ENCODE results near the gene KCNC1. TPM values are rescaled to one million over a fixed set of nuclear protein-coding genes. Genes with fewer than 3 reads are reported as not detected.

KCNC1 gene
- total RNA-seq, 1 donor from 2014 or later: 0.21 TPM

DNA sequence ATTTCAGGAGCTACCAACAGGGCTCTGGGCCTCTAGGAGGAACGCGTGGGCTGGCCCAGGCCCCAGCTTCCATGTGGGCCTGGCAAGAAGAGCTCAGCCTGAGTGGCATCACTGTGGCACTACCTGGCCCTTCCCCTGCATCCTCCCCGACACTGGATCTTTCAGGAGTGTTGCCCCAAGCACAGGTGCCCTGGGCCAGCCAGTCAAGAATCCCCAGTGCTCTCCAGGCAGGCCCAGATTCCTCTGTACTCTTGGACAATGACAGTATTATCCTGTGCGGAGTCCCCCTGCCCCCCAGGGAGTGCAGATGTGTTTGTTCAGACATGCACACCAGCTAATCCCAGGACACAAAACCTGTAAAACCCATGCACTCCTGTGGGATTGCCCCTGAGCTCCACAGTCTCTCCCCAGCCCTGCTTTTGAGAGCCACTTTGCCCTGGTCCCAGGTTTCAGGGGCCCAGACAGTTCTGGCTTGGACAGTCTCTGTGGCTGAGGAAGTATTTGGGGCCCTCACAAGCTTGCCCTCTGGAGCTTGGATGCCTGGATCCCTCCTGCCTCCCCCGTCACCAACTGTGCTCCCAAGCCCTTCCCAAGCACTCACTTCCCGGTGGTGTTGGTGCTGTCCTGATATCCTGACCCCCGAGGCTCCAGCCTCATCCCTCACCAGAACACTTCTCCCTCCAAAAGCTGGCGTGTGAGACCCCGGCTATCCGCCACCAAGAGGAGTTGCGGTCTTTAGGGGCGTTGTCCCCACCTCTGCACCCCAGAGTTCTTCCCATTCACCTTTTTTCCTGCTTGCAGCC lies 39.9 kb downstream of the KCNC1 start:
- DNase-seq: peak; percentile 19

DNA sequence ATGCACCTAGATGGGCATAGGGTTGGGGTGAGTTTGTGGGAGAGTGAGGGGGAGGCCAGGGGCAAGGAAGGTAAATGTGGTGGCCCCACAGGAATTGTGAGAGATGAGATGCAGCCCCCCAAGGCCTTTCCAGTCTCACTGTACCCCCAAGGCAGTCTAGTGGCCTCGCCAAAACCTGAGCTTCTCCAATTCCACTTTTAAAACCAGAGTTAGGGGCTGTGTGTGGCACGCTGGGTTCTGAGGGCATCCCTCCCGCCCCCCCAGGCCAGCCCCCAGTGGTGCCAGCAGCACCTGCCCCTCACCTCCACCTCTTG lies 40.4 kb downstream of the KCNC1 start:
- DNase-seq: no peak

DNA sequence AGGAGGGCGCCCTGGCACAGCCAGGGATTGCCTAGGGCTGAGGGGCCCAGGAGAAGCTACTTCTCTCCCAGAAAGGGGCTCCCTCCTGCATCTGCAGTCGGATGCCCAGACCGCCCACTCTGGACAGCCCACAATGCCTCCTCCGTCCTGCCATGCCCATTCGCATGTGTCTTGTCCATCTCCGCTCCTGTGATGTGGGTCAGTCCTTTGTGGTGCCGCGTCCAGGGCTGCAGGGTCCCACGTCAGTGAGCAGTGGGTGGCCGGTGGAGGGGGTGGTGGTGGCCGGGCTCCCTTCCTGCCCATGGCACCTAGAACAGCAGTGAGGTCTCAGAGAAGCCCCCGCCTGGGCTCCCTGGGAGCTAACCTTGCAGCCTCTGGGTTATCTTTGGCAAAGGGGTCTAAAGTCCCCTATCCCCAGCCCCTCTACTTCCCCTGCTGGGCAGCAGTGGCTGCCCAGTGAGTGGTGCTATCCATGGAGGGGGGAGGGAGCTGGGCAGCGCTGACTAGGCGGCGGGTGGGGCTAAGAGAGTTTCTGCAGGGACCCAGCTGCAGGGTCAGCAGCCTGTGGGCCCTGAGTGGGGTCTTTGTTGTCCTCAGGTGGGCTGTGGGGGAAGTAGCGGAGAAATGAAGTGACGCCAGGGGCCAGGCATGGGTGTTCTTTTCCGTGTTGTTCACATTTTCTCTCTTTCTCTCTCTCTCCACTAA lies 41.1 kb downstream of the KCNC1 start:
- no peak for DNase-seq

DNA sequence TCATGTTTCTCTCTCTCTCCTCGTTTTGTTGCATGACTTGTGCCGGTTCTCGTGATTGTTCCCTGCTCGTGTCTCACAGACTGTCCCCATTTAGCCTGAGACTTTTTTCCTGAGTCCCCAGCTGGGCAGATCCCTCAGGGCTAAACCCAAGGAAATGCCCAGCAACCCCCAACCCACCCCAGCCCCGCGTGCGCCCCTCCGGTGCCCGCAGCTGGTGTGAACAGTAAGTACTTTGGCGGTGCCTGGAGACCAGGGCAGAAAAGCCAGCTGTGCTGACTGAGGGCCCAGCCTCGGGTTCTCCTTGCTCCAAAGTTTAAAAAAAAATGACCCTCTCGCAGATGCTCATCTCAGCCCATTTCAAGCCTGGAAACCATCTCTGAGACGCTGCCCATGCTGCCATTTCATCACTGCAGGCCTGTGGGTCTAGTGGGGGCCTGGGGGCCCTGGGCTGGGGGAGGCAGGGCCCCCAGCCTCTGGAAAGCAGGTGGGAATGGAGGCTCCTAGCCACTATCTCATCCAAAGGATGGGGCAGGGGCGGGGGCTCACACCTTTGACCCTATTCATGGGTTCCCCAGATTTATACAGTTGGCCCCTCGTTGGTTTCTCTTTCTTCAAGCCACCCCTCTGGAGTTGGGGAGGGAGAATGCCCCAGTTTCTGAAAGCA lies 41.8 kb downstream of the KCNC1 start:
- DNase-seq: no peak

DNA sequence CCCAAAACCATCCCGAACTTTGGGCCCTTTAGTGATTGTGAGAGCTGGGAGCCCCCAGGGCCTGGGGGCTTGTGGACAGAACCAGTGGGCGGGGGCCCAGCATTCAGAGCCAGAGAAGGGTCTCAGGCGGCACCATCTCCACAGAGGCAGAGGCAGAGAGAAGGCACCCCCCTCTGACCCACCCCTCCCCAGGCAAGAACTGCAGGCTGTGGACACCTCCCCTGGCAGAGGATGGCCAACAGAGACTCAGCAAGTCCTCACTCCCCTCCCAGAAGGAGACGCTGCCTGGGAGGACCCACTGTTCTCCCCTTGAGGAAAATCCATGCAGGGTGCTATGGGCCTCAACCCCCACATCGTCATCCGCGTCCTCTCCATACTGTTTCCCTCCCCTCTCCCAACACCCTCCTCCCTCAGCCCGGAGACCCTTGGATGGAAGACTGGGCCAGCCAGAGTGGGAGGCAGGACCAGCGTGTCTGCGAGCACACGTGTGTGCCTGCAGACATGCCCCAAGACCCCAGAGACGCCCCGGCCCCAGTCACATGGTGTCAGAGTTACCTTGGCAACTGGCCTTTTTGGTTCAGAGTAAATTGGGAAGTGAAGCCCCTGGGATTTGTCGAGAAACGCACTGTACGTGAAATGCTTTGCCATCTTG lies 42.6 kb downstream of the KCNC1 start:
- DNase-seq: no peak

DNA sequence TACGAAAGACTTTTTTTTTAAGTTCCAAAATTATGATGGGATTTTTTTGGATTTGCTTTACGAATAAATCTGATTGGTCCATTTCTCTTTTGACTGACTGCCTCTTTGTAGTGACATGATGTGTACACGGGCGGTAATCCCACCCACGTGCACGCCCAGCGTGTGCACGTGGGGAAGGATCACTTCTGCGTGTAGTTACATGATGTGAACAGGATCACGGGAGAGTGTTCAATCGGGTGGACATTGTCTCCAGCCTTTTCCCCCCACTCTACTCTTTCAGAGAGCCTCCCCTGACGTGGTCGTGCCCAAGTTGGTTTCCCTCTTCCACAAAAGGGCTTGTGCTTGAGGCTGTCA lies 43.1 kb downstream of the KCNC1 start:
- DNase-seq: no peak

DNA sequence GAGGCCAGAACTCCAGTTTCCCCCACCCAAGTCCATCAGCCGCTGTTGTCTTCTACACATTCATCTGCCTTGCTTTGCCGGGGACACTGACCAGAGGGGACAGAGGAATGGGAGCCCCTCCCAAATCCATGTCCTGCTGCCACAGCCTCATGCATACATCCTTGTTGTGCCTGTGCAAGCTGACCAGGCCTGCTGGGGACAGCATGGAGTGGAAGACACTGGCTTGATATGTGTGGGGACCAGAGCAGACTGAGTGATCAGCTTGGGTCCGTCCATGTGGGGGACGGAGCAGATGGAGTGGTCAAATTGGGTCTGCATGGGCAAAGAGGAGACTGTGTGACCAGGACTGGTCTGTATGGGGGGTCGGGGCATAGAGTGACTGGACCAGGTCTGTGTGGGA lies 43.8 kb downstream of the KCNC1 start:
- no peak for DNase-seq

DNA sequence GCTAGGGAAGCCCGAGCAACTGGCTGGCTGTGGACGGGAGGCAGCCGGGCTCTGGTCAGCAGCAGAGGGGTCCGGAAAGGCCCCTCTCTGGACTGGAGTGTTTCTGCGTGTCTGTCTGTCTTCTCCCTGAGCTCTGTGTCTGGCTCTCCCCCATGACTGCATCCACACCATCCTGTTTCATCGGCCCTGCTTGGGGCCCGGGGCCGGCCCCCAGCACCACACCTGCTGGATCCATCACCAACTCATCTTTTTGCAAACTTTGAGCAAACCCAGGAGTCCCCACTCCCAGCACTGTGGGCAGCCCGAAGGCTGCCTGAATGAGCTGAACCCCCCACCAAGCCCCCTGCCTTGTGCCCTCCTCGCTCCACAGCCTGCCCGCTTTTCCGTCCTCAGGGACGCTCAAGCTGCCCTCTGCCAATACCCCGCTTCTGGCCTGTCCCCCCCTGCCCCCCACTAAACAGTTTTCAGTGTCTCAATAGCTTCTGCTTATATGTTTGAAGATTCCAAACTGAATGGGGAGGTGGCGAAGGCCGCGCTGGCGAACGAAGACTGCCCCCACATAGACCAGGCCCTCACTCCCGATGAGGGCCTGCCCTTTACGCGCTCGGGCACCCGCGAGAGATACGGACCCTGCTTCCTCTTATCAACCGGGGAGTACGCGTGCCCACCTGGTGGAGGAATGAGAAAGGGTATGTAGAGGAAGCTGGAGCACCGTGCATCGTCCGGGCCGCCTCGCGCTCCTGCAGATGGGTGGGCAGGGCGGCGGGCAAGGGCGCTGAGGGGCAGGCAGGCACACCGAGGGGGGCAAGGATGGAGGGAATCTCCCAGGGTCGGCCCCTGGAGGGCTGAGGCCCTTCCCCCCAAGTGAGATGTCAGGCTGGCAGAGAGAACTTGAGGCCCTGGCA lies 44.6 kb downstream of the KCNC1 start:
- DNase-seq: no peak

DNA sequence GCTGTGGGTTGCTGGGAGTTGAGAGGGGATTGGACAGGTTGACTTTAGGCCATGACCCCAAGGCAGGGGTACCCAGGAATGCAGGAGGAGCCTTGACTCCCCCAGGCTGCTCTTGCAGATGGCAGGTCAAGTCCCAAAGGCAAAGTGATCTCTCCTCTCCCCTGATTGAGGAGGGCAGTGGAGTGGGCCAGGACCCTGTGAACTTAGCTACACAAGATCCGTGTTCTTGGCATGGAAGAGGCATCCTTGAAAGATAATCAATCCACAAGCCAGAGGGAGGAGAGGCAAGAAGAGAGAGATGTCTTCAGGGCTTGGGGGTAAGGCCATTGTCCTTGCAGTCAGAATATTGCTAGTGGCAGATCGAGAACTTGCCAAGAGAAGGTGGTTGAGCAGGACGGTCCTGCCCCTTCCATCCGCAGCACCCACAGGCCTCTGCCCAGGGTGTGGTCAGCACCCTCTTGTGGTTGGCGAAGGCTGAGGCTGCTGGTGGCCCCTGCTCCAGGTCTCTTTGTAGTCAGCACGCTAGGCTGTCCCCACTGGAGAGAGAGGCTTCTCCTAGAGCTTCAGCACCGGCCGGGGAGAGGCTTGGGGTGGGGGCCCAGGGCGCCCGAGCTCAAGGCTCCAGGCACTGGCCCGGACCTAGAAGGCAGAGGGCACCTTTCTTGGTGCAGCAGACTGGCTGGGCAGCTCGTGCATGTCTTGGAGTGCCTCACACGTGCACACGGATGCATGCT lies 45.4 kb downstream of the KCNC1 start:
- no peak for DNase-seq

DNA sequence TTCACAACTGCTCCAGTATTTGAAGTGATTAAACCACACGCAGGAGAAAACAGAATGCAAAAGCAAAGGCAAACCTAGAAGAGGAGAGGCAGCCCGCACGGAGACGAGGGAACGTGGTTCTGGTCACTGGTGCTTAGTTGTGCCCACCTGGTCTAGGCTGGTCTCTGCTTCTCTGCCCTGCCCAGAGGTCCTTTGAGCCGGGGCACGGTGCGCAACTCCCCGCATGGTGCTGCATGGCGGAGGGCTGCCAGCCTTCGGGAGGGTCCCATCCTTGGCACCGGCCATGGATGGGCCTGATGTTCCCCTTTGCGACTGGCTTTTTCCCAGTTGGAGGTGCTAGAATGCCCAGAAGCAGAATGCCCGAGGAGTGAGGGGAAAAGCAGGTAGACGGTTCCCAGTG lies 46.1 kb downstream of the KCNC1 start:
- DNase-seq: no peak

DNA sequence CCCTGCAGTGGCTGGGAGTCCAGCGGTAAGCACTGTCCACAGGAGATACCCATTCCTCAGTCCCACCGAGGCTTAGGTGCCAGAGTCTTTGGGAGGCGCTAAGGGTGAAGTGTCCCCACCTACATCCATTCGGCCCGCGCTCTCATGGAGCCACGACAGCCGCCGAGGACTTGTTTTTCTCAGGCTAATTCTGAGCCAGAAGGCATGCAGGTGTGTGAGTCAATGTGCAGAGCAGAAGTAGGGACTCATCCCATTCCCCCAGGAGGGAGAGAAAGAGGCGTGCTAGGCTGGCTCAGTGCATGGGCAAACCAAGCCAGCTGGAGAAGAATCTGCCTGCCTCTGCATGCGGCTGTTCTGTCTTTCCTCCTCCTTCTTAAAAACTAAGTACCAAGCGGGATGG lies 46.6 kb downstream of the KCNC1 start:
- no peak for DNase-seq

DNA sequence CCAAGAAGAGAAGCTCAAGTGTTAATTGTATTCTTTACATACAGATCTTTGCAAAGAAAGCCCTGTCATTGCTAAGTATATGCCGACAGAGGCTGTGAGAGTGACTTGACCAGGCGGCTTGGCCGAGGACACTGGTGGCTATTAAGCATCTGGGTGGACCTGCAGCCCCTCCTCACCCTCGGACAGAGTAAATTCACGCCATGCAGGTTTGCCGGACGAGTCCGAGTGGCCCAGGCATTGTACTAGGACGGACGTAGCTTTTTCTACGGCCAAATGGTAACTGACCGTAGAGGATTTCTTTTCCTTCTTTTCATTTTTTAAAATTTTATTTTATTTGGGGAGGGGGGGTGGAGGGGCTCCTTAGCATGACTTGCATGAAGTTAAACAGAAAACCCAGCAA lies 47.0 kb downstream of the KCNC1 start:
- no peak for DNase-seq

DNA sequence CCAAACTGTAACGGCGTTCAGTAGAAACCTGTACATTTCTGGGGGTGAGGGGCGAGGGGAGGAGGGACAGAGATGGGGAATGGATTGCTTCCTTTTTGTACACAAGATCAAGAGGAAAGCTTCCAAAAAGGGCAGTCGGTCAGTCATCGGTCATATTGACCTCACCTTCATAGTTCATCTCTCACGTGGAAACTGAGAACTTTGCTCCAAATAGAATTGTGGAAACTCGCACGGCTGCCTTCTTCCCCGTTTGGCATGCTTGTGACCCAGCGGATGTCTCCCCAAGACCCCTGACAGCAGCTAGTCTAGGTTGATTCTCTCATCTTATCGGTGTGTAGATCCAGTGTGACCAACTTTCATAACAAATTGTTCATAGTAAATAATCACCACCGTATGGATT lies 47.6 kb downstream of the KCNC1 start:
- DNase-seq: no peak

DNA sequence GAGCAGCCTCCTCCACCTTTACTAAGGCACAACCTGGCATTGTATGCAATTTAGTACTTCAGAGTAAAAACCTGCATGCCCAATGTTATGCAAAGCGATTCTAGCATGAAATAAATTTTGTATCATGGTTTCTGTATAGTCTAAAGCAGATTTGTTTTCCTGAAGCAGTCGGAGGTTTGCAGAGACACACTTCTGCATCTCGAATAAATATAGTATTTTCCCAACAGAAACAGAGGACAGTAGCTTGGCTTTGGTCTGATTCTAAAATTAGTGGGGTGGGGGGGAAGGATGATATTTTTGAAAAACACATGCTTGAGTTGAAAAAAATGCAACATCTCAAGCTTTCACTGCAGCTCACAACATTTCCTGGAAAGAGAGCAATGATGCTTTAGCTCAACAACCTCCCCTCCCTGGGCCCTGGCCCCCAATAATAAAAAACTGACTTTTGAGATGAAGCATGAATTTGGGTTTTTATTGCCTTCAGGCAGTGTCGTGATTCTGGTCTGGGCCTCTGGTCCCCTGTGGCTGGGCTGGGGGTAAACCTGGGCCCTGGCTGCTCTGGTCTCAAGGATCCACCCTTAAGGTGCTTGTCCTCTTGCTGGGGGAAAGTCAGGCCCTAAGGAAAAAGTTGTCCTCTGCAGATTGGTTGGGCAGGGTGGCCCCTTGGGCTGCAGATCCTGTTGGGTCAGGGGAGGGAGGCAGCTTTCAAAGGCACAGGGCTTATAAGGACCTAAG lies 48.2 kb downstream of the KCNC1 start:
- no peak for DNase-seq

DNA sequence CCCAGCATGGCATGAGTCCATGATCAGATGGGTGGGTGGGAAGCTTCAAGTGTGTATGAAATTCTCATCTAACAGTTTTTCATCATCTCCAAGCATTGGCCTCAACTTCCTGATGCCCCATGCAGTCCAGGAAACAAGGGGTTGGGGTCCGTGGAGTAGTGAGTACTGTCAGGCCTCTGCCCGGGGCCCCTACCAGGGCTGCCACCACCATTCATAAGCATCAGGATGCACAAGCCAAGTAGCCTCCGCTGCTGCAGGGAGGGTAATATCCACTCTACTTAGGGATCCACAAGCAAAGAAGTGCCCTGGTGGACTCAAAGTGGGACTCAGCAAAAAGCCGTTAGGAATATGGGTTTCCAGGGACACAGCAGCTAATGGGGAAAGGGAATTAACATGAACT lies 49.3 kb downstream of the KCNC1 start:
- no peak for DNase-seq

DNA sequence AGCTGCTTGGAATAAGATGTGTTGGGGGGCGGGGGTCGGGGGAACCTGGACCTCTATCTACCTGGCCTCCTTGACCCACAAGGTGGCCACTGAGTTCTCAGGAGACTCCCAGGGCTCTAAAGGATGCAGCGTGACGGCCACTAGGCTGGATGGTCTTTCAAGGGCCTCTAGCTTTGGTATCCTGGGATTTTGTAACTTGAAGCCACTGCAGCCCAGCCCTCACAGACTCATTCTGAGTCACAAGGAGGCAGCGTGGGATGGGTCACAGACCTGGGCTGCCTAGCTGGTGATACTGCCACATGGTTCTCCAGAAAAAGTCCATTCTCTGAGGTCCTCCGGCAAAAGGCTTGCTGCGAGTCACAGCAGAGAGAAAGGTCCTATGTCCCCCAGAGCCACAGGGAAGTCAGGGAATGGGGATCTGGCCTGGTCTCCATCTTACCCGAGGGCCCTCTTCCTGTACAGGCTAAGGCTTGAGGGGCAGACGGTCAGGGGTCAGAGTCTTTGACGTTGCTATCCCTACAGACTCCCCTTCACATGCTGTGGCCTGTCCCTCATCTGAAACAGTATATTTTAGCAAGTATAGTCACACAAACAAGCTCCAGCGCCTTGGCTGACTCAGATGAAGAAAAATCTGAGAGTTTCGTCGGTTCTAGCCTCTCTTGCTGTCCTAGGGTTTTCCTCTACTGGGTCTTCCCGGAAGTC lies 52.4 kb downstream of the KCNC1 start:
- no peak for DNase-seq

DNA sequence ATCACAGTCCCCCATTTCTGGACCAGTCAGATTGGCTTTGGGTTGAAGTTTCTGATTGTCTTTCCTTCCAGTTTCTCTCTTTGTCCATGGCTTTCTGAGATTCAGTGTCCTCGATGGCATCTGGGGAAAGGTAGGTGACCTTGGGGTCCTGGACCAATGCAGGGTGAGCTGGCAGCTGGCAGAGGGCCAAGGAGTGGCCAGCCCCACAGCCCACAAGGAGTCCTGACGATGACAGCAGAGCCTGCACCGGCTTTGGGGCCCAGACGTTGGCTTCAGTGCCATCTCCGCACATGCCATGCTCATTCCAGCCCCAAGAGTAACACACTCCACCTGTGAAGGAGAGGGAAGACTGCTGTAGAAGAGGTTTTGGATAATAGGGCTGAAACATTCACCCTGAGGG lies 53.5 kb downstream of the KCNC1 start:
- DNase-seq: no peak

DNA sequence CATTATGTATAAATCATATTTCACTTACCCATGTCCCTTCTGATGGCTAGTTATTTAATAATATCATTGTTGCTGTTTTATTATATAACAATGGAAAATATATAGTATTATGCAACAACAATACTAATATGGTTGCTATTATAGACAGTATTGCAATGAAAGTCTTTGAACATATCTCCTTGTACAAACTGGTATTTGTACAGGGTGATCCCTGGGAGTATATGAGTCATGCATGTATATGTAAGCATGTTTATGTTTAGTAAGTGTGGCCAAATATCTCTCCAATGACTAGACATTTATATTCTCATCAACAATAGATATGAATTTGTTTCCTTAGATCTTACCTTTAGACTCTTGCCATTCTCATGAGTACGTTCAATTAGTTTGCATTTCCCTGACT lies 55.9 kb downstream of the KCNC1 start:
- DNase-seq: no peak

DNA sequence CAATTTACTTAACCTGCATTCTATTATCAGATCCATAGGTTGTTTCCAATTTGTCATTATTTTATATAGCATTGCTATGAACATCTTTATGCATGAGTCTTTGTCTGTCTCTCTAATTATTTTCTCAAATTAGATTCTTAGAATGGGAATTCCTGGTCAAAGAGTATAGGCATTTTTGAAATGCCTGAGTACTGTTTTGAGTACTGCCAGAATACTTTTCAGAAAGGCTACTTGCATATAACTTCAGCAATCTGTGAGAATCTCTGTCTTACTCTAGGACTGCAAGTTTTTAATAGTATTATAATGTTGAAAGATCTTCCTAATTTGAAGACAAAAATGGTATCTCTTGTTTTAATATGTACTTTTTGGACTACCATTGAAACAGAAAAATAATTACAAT lies 56.6 kb downstream of the KCNC1 start:
- no peak for DNase-seq

DNA sequence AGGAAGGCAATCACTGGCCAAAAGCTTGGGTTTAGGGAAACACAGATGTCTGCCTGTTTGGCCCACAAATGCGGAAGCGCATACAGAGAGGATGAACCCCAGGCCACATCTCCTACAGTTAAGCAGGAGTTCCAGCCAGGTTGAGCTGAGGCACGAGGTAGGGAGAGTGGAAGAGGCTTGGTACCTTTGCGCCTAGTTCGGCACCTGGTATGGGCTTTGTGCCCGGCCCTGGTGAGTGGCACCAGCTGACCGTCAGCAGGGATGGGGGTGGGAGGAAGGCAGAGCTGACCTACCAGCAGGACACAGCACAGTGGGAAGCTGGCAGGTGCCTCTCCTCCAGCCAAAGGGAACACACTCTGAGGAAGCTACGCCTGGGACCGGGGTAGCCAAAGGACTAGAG lies 57.6 kb downstream of the KCNC1 start:
- no peak for DNase-seq
